H1 (cell line): ENCODE data around the gene GMIP. TPM values are rescaled to one million over a fixed set of nuclear protein-coding genes. Genes with fewer than 3 reads are reported as not detected.

Experiments used
- BACH1 ChIP-seq: IDR thresholded peaks from 2 replicates; pipeline ENCODE4 v1.6.1; 2012; ENCODE audit warnings: low read length, improper control_type of control experiment
- BCL11A ChIP-seq, 2 experiments: IDR thresholded peaks; one replicate each; pipeline ENCODE4 v1.6.1; 2011; ENCODE audit warnings: low read depth in 2 of 2, low read length in 2 of 2, mild to moderate bottlenecking in 2 of 2
- BRCA1 ChIP-seq: IDR thresholded peaks from 2 replicates; pipeline ENCODE4 v1.6.1; 2012; ENCODE audit warnings: low read depth, low read length, improper control_type of control experiment
- CBX5 ChIP-seq: fragments of 300-800, 300-1000 bp; sonication (generic); IDR thresholded peaks from 2 replicates; pipeline ENCODE4 v1.7.1; 2016; ENCODE audit warnings: antibody characterized with exemption, low read length, low read depth
- CREB1 ChIP-seq: IDR thresholded peaks from 2 replicates; pipeline ENCODE4 v1.6.1; 2012; ENCODE audit warnings: inconsistent platforms
- CTCF ChIP-seq, 3 experiments: IDR thresholded peaks; 1 replicate in 2 of 3; 2 replicates in 1 of 3; pipeline versions ENCODE4 v1.5.1 to v1.6.1; 2011; ENCODE audit warnings: low read length in 3 of 3, mild to moderate bottlenecking in 3 of 3, inconsistent platforms in 2 of 3, low read depth in 1 of 3, moderate library complexity in 1 of 3; ENCODE audit not compliant: insufficient read depth in 1 of 3; ENCODE audit errors: control extremely low read depth in 1 of 3
- EZH2 ChIP-seq: fragments of 200-600 bp; sonication (generic); IDR thresholded peaks from 2 replicates; pipeline ENCODE4 v1.7.1; 2012; ENCODE audit warnings: low read depth, mild to moderate bottlenecking, moderate library complexity, low read length, inconsistent platforms; ENCODE audit not compliant: severe bottlenecking
- HDAC2 ChIP-seq, 2 experiments: fragments of 300-600 bp in 1 of 2; sonication (generic) in 1 of 2; IDR thresholded peaks; 2 replicates each; pipeline ENCODE4 v1.6.1; 2011 to 2012; ENCODE audit warnings: low read depth in 2 of 2, low read length in 2 of 2, mild to moderate bottlenecking in 2 of 2, moderate library complexity in 2 of 2, borderline replicate concordance in 1 of 2, inconsistent platforms in 1 of 2
- HDAC6 ChIP-seq: IDR thresholded peaks from one replicate; pipeline ENCODE4 v1.7.1; 2012; ENCODE audit warnings: low read depth, mild to moderate bottlenecking, inconsistent platforms, low read length, moderate library complexity
- JUND ChIP-seq: IDR thresholded peaks from 2 replicates; pipeline ENCODE4 v1.6.1; 2011; ENCODE audit warnings: mild to moderate bottlenecking, improper control_type of control experiment, low read length
- NANOG ChIP-seq: IDR thresholded peaks from 2 replicates; pipeline ENCODE4 v1.6.1; 2011; ENCODE audit warnings: low read length, low read depth, mild to moderate bottlenecking, inconsistent platforms; ENCODE audit not compliant: insufficient read depth, poor library complexity, severe bottlenecking
- NRF1 ChIP-seq: IDR thresholded peaks from 2 replicates; pipeline ENCODE4 v1.6.1; 2011; ENCODE audit warnings: mild to moderate bottlenecking, low read depth, low read length, improper control_type of control experiment
- PHF8 ChIP-seq: fragments of 200-600 bp; sonication (generic); conservative IDR thresholded peaks from 2 replicates; pipeline ENCODE4 v1.7.1; 2012; ENCODE audit warnings: low read depth, mild to moderate bottlenecking, inconsistent platforms, low read length, moderate library complexity
- POU5F1 ChIP-seq: IDR thresholded peaks from 2 replicates; pipeline ENCODE4 v1.6.1; 2011; ENCODE audit warnings: low read depth, mild to moderate bottlenecking, low read length, moderate library complexity
- RBBP5 ChIP-seq: IDR thresholded peaks from 2 replicates; pipeline ENCODE4 v1.7.1; 2012; ENCODE audit warnings: low read depth, mild to moderate bottlenecking, inconsistent platforms, low read length, moderate library complexity, borderline replicate concordance
- SAP30 ChIP-seq: fragments of 300-600 bp; sonication (generic); IDR thresholded peaks from 2 replicates; pipeline ENCODE4 v1.7.1; 2012; ENCODE audit warnings: low read length, moderate library complexity, mild to moderate bottlenecking, inconsistent platforms; ENCODE audit not compliant: insufficient read depth, insufficient replicate concordance
- SIRT6 ChIP-seq: IDR thresholded peaks from one replicate; pipeline ENCODE4 v1.7.1; 2012; ENCODE audit warnings: low read length, inconsistent platforms
- SUZ12 ChIP-seq: fragments of 200-600 bp; sonication (generic); IDR thresholded peaks from 2 replicates; pipeline ENCODE4 v1.6.1; 2012; ENCODE audit warnings: mild to moderate bottlenecking, inconsistent platforms, low read length, moderate library complexity, mixed read lengths
- TCF12 ChIP-seq: IDR thresholded peaks from 2 replicates; pipeline ENCODE4 v1.6.1; 2011; ENCODE audit warnings: low read depth, mild to moderate bottlenecking, low read length
- TEAD4 ChIP-seq: IDR thresholded peaks from 2 replicates; pipeline ENCODE4 v1.6.1; 2012; ENCODE audit warnings: low read depth, low read length, inconsistent platforms, mixed read lengths
- ZNF274 ChIP-seq: IDR thresholded peaks from 2 replicates; pipeline ENCODE4 v1.7.0; 2012; ENCODE audit warnings: low read length, borderline replicate concordance; ENCODE audit errors: extremely low read depth
- polyA plus RNA-seq, 7 experiments: library from polyadenylated mRNA; depleted of rRNA in 3 of 7; stranded (reverse) in 5 of 7; unstranded in 2 of 7; fragments of >200 nt in 5 of 7; fragments of 200-250 nt in 2 of 7; gene quantifications; 1 replicate in 5 of 7; 2 replicates in 1 of 7; 4 replicates in 1 of 7; pipeline versions ENCODE4 v1.2.1 to v1.2.3, GENCODE V29; 2011 to 2013; ENCODE audit warnings: missing spikeins in 2 of 7, mixed read lengths in 2 of 7
- total RNA-seq: library from RNA; stranded (reverse); fragmentation: NEBNext Ultra II Directional; extraction: Animal tissue kit (Norgen Biotek cat#: 25700); gene quantifications from 2 replicates; pipeline ENCODE4 v1.2.1, GENCODE V29; 2021

Gene GMIP
- total and polyA plus RNA-seq, 2 of the 8 experiments (the other 6 are each of a cell fraction or from before 2014, with no cell fraction given), result 5.7 to 18.1 TPM

GRCh38 chr19:19643158-19644053 lies at the start of gene GMIP (continued):
- TF ChIP-seq BCL11A (IDR thresholded peaks at IDR 0.05; ENCODE audit: low read depth in 2 of 2, low read length in 2 of 2) (no peak), NRF1 (no peak), CBX5 (no peak), SUZ12 (no peak), BACH1 (0 out of 2 replicates have a peak, but pooled peaks have one; percentile 22), EZH2 (no peak), SAP30 (no peak), JUND (no peak), RBBP5 (peak; percentile 64; the same call in 1 of the 2 replicates), HDAC2 (IDR thresholded peaks at IDR 0.05; ENCODE audit: borderline replicate concordance in 1 of 2, low read depth in 2 of 2, low read length in 2 of 2) (0 out of 4 replicates have a peak, but pooled peaks of 1 of the 2 experiments have one; percentile 19), ZNF274 (no peak), TEAD4 (0 out of 2 replicates have a peak, but pooled peaks have one; percentile 4), TCF12 (peak; percentile 67; the same call in 1 of the 2 replicates), CTCF (IDR thresholded peaks at IDR 0.05; ENCODE audit: control extremely low read depth in 1 of 3, insufficient read depth in 1 of 3, low read depth in 1 of 3, low read length in 3 of 3) (peak; percentile 74 to 94 (median 87)), NANOG (no peak), CREB1 (peak; percentile 42), BRCA1 (no peak), HDAC6 (no peak), POU5F1 (no peak), PHF8 (peak; percentile 65), SIRT6 (no peak)
